BJ (cell line): ENCODE data around the gene GLUD2. TPM values are rescaled to one million over a fixed set of nuclear protein-coding genes. Genes with fewer than 3 reads are reported as not detected.

Source experiments
- CTCF ChIA-PET: fragments of 350-600 bp; formaldehyde crosslinking; extraction: SDS; loops from one replicate; lab custom pipeline; 2021; ENCODE audit warnings: antibody characterized with exemption, inconsistent platforms; lab: Yijun Ruan, JAX
- POLR2A ChIA-PET: fragments of 300-600 bp; sonication (Branson Sonifier 250); formaldehyde crosslinking; extraction: SDS; loops from one replicate; lab custom pipeline; 2021; ENCODE audit warnings: antibody characterized with exemption; lab: Charles Lee
- DNase-seq: peaks from one replicate; pipeline ENCODE4 v3.0.0-alpha.2; 2011; ENCODE audit warnings: low read depth
- H3K27me3 ChIP-seq: 2 replicates; pipeline ENCODE4 v1.6.0; 2011; ENCODE audit warnings: low read length; ENCODE audit not compliant: control insufficient read depth, insufficient read depth
- H3K36me3 ChIP-seq: 2 replicates; pipeline ENCODE4 v1.5.1; 2011; ENCODE audit warnings: low read length; ENCODE audit not compliant: control insufficient read depth, insufficient read depth
- H3K4me3 ChIP-seq: 2 replicates; pipeline ENCODE4 v1.5.1; 2011; ENCODE audit warnings: low read depth, mild to moderate bottlenecking, control low read depth, low read length
- CTCF ChIP-seq: IDR thresholded peaks from 2 replicates; pipeline ENCODE4 v1.5.1; 2011; ENCODE audit warnings: low read depth, mild to moderate bottlenecking, control low read depth, inconsistent platforms, low read length, moderate library complexity; ENCODE audit not compliant: insufficient read depth
- polyA plus RNA-seq: library from polyadenylated mRNA; depleted of rRNA; stranded (reverse); fragments of >200 nt; gene quantifications from 2 replicates; pipeline ENCODE4 v1.2.3, GENCODE V29; 2011

The GLUD2 gene
- polyA plus RNA-seq, 1 experiment: 1.6 TPM

GRCh38 chrX:121009764-121010163 is 37.6 kb upstream of the GLUD2 start:
- ChIA-PET CTCF (no interaction called here), POLR2A (no interaction called here)
- Histone ChIP-seq H3K4me3 (no peak overlapping the region), H3K36me3 (no peaks in the 10 kb centered on the region), H3K27me3 (no peaks in the 10 kb centered on the region)
- TF ChIP-seq CTCF: no peak
- DNase-seq: no peak

GRCh38 chrX:121010218-121010617 is 37.2 kb upstream of the GLUD2 start:
- H3K4me3 ChIP-seq: no peak overlapping the region
- H3K27me3 ChIP-seq: no peaks in the 10 kb centered on the region
- no peaks in the 10 kb centered on the region for H3K36me3 ChIP-seq
- no peak for TF ChIP-seq CTCF
- DNase-seq: no peak
- ChIA-PET POLR2A (no interaction called here), CTCF (no interaction called here)

DNA sequence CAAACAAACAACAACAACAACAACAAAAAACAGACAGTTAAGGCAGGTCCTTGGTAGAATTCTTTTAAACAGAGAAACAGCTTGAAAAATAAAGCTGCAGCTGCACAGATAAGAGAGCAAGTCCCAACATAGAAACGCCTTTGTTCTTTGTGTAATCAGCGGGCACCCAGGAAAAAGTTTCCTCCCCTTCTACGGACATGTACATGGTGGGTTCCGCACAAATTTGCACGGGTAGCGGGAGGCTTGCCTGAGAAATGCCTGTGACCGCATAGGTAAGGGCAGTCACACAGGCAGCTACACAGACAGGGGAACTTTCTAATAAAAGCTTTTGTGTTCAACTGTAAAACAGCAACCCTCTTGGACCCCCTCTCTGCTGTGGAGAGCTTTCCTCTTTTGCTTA is 36.2 kb upstream of the GLUD2 start:
- no peaks in the 10 kb centered on the region for H3K27me3 ChIP-seq
- H3K4me3 ChIP-seq: no peak overlapping the region
- no peak for DNase-seq
- POLR2A ChIA-PET: no interaction called here
- CTCF ChIA-PET: no interaction called here
- TF ChIP-seq CTCF: no peak
- H3K36me3 ChIP-seq: no peaks in the 10 kb centered on the region

GRCh38 chrX:121013897-121014455 is 33.4 kb upstream of the GLUD2 start:
- no peaks in the 10 kb centered on the region for H3K27me3 ChIP-seq
- no peak for TF ChIP-seq CTCF
- no peaks in the 10 kb centered on the region for H3K36me3 ChIP-seq
- H3K4me3 ChIP-seq: no peak overlapping the region
- no peak for DNase-seq
- POLR2A ChIA-PET: no interaction called here
- CTCF ChIA-PET: no interaction called here

DNA sequence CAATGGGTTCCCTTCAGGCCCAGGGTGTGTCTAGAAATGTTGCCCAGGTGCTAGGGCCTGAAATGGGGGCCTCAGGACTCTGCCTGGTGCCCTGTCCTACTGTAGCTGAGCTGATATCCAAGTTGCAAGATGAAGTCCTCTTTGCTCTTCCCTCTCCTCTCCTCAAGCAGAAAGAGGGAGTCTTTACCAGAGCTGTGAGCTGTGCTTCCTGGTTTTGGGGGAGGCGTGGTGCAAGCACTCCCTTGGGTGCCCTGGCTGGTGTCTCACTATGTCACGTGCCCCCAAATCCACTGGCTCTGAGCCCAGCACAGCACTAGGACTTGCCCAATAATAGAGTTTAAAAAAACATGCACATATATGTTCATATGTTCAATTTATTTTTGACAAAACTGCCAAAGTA is 32.6 kb upstream of the GLUD2 start:
- no peaks in the 10 kb centered on the region for H3K27me3 ChIP-seq
- POLR2A ChIA-PET: no interaction called here
- H3K36me3 ChIP-seq: no peaks in the 10 kb centered on the region
- CTCF ChIA-PET: no interaction called here
- no peak for DNase-seq
- no peak for TF ChIP-seq CTCF
- no peak overlapping the region for H3K4me3 ChIP-seq
